Uterus (tissue), 2 donors: ENCODE measurements around the gene ZNF467.

Source experiments
- POLR2A ChIP-seq, 2 donors: fragments of 450-650 bp; IDR thresholded peaks; one replicate each; pipeline ENCODE4 v1.6.1; 2016; ENCODE audit warnings: antibody characterized with exemption in 2 of 2, mild to moderate bottlenecking in 1 of 2, moderate library complexity in 1 of 2
- TF ChIP-seq, protein P1 (sequence below), 4 experiments: fragments of 200-600 bp in 2 of 4; fragments of 450-650 bp in 2 of 4; sonication (generic) in 2 of 4; IDR thresholded peaks; one replicate each; pipeline ENCODE4 v1.5.1; 2016 to 2019; ENCODE audit warnings: antibody characterized with exemption in 4 of 4, mild to moderate bottlenecking in 2 of 4, moderate library complexity in 1 of 4

DNA sequence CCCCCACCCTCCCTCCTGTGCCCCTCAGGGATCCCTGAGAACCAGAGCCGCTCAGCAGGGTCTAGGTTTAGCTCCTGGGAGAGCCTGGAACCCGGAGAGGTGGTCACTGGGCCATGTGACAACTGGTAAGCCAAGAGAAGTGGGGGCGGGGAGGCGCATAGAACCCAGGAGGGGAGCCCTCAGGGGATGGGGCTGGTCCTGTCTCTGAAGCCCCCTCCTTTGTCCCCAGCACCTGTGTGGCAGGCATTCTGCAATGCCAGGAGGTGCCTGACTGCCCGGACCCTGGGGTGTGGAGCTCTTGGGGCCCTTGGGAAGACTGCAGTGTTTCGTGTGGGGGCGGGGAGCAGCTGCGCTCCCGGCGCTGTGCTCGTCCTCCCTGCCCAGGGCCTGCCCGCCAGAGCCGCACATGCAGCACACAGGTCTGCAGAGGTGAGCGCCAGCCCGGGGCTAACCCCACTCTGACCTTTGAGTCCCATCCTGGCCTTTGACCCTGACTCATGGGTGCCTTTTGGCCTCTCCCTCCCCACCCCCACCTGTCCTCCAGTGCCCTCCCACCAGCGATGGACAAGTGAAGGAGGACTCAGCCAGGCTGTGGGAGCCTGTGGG is 42.4 kb upstream of the ZNF467 start:
- TF ChIP-seq POLR2A (IDR thresholded peaks at IDR 0.05), result no peak
- TF ChIP-seq, protein P1, sequence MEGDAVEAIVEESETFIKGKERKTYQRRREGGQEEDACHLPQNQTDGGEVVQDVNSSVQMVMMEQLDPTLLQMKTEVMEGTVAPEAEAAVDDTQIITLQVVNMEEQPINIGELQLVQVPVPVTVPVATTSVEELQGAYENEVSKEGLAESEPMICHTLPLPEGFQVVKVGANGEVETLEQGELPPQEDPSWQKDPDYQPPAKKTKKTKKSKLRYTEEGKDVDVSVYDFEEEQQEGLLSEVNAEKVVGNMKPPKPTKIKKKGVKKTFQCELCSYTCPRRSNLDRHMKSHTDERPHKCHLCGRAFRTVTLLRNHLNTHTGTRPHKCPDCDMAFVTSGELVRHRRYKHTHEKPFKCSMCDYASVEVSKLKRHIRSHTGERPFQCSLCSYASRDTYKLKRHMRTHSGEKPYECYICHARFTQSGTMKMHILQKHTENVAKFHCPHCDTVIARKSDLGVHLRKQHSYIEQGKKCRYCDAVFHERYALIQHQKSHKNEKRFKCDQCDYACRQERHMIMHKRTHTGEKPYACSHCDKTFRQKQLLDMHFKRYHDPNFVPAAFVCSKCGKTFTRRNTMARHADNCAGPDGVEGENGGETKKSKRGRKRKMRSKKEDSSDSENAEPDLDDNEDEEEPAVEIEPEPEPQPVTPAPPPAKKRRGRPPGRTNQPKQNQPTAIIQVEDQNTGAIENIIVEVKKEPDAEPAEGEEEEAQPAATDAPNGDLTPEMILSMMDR (IDR thresholded peaks at IDR 0.05), result no peak
